ENCODE measurements around the gene POLD4. TPM values are rescaled to one million over a fixed set of nuclear protein-coding genes. Genes with fewer than 3 reads are reported as not detected.

POLD4 gene
- total RNA-seq, 1 experiment from 2014 or later: 95.1 TPM

DNA sequence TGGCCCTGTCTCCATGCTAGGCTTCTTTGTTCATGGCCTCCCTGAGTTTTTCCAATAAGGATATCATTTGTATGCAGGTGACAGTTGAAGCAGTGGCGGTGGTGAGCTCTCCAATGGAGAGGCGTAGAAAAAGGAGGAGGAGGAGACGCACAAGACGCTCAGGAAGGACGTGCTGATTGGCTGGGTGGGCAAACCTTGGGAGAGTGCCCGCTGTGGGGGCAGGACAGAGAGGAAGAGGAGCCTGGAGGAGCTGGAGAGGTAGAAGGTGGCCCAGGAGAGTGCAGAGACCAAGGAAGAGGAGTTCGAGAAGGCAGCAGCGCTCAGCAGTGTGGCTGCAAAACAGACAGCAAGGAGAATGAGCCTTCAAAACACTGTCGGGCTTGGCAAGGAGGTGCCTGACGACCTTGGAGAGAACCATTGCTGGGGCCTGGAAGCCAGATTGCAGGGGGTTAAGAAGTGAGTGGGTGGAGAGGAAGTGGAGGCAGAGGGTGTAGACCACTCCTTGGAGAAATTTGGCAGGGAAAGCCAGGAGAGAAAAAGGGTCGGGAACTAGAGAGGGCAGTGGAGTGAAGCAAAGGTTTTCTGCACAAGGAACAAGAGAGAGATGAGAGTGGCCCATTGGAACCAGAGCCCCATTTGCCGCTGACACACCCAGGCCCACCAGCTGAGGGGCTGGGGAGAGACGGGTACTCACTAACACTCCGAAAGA is 12.5 kb upstream of the POLD4 start:
- Mint-ChIP-seq H3K27ac (ENCODE audit: unreplicated experiment) (no peak overlapping the region), H3K27me3 (ENCODE audit: unreplicated experiment) (no peaks in the 10 kb centered on the region), H3K9me3 (ENCODE audit: low read depth, unreplicated experiment) (no peaks in the 10 kb centered on the region), H3K36me3 (ENCODE audit: insufficient read depth, unreplicated experiment) (peaks cover 27% of the 10 kb centered on the region), H3K4me1 (ENCODE audit: low read depth, unreplicated experiment) (peaks cover 31% of the 10 kb centered on the region), H3K4me3 (ENCODE audit: low read depth, unreplicated experiment) (no peak overlapping the region)
- no peak for DNase-seq
- CTCF ChIA-PET: no interaction called here
- intact Hi-C loops (cut with micrococcal nuclease; ENCODE audit: unreplicated experiment): no loop called here
- TF ChIP-seq, protein P1, sequence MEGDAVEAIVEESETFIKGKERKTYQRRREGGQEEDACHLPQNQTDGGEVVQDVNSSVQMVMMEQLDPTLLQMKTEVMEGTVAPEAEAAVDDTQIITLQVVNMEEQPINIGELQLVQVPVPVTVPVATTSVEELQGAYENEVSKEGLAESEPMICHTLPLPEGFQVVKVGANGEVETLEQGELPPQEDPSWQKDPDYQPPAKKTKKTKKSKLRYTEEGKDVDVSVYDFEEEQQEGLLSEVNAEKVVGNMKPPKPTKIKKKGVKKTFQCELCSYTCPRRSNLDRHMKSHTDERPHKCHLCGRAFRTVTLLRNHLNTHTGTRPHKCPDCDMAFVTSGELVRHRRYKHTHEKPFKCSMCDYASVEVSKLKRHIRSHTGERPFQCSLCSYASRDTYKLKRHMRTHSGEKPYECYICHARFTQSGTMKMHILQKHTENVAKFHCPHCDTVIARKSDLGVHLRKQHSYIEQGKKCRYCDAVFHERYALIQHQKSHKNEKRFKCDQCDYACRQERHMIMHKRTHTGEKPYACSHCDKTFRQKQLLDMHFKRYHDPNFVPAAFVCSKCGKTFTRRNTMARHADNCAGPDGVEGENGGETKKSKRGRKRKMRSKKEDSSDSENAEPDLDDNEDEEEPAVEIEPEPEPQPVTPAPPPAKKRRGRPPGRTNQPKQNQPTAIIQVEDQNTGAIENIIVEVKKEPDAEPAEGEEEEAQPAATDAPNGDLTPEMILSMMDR (IDR thresholded peaks at IDR 0.05; ENCODE audit: unreplicated experiment): no peak
- no TSS peak for BruUV-seq (replicated peaks)

DNA sequence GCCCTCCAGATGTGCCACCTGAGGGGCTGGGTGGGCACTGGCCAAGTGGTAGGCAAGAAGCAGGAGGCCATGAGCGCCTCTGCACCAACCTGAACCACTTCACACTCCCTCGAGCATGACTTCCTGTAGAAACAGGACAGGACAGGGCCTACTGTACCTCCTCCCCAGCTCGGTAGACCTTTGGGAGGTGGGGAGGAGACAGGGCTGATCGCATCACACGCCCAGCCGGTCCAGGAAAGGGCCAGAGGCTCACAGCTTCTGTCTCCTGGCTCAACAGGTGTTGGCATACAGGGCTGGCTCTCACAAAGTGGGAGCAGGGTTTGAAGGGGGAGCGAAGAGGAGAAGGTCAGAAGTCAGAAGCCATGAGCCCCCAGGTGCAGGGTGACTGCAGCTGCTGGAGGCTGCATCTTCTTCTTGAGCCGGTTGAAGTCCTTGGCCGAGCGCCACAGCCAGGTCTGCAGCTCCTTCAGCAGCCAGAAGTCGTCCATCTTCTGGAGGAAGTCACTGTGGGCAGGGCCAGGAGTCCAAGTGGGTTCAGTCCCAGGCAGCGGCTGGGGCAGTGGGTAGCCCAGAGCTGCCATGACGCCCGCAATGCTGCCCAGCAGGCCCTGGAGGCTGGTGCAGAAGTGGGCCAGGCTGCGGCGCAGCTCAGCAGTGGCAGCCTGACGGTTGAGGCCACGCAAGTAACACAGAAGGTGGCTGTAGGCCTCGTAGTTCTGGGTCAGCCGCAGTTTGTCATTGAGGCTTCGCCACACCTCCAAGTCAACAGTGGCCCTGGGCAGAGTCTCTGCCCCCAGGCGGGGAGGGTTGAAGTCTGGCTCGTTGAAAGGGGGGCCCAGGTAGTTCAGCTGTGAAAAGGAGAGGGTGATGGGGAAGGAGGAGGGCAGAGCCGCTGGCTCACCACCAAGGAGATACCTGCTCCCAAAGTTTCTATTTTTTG is 11.7 kb upstream of the POLD4 start:
- Mint-ChIP-seq H3K27me3 (ENCODE audit: unreplicated experiment) (no peaks in the 10 kb centered on the region), H3K36me3 (ENCODE audit: insufficient read depth, unreplicated experiment) (peaks cover 26% of the 10 kb centered on the region), H3K4me3 (ENCODE audit: low read depth, unreplicated experiment) (no peak overlapping the region), H3K27ac (ENCODE audit: unreplicated experiment) (no peak overlapping the region), H3K4me1 (ENCODE audit: low read depth, unreplicated experiment) (peaks cover 23% of the 10 kb centered on the region), H3K9me3 (ENCODE audit: low read depth, unreplicated experiment) (no peaks in the 10 kb centered on the region)
- no TSS peak for BruUV-seq (replicated peaks)
- intact Hi-C loops (cut with micrococcal nuclease; ENCODE audit: unreplicated experiment): no loop called here
- CTCF ChIA-PET: no interaction called here
- TF ChIP-seq, protein P1 (IDR thresholded peaks at IDR 0.05; ENCODE audit: unreplicated experiment): no peak
- DNase-seq: no peak

DNA sequence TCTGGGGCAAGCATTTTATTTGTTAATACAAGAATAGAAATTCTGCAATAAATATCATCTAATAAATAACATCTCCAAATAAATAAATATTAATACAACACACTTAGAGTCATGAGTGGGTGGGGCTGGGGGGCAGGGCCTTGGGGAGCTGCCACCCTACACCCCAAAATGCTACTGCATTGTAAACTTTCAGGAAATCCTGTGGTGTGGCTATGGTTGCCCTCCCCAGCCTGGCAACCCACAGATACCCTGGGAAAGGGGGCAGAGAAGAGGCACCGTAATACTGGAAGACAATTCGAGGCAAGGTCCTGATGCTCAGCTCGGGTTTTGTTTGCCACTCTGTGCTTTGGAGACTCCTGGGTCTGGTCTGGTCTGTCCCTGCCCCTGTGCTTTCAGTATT is 10.8 kb upstream of the POLD4 start:
- Mint-ChIP-seq H3K27ac (ENCODE audit: unreplicated experiment) (peak overlapping the region; percentile 35), H3K4me3 (ENCODE audit: low read depth, unreplicated experiment) (no peak overlapping the region), H3K36me3 (ENCODE audit: insufficient read depth, unreplicated experiment) (peaks cover 22% of the 10 kb centered on the region), H3K4me1 (ENCODE audit: low read depth, unreplicated experiment) (peaks cover 25% of the 10 kb centered on the region), H3K9me3 (ENCODE audit: low read depth, unreplicated experiment) (no peaks in the 10 kb centered on the region), H3K27me3 (ENCODE audit: unreplicated experiment) (no peaks in the 10 kb centered on the region)
- CTCF ChIA-PET: interaction anchor here (0.7 to 1.2 kb wide), 2 partner anchors 10 to 14 kb away, joined by 3 read pairs; no protein-coding TSS in a partner anchor
- no TSS peak for BruUV-seq (replicated peaks)
- DNase-seq: no peak
- TF ChIP-seq, protein P1 (IDR thresholded peaks at IDR 0.05; ENCODE audit: unreplicated experiment): no peak
- intact Hi-C loops (cut with micrococcal nuclease; ENCODE audit: unreplicated experiment): no loop called here

DNA sequence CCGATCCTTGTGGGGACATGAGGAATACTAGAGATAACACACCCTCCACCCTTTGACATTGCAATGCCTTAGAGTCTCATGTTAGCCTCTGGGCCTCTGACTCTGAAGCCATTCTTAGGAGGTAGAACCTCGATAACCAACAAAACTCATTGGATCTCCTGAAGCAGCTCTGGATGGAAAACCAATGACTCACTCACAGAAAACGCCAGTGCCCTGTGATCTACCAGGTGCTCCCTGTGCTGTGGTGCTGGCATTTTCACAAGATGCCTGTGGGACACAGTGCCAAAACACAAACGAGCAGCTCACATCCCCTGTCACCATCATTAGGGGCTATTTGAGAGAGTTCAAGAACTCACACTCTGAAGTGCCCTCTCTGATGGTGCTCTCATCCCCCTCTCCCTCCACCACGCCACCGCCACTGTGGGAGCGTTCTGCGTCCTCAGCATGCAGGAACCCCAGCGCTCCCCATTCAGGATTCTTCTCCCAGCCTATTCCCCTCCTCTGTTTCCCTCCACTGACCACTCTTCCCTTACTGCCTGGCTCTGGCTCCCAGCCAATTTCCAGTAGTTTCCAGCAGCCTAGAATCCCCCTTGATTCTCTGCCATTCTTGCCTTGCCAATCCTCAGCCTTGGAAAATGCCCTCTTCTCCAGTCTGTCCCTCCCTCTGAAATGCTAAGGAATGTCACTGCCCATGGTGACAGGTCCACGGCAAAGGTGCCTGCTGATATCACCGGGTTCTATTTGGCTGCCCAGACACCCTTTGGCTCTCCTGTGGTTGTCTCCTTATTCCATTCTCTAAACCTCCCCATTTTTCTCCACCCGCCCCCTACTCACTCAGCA is 4.7 kb upstream of the POLD4 start:
- no peak for DNase-seq
- peaks cover 33% of the 10 kb centered on the region for H3K36me3 Mint-ChIP-seq (ENCODE audit: insufficient read depth, unreplicated experiment)
- TF ChIP-seq, protein P1 (IDR thresholded peaks at IDR 0.05; ENCODE audit: unreplicated experiment): no peak
- no TSS peak for BruUV-seq (replicated peaks)
- CTCF ChIA-PET: interaction anchor here (0.6 to 3.6 kb wide), 5 partner anchors 13 to 91 kb away, joined by 3 to 36 read pairs (median 12); partner anchors contain the start of gene CLCF1
- peaks cover 65% of the 10 kb centered on the region for H3K4me1 Mint-ChIP-seq (ENCODE audit: low read depth, unreplicated experiment)
- peak overlapping the region; percentile 89 for H3K27ac Mint-ChIP-seq (ENCODE audit: unreplicated experiment)
- no peak overlapping the region for H3K4me3 Mint-ChIP-seq (ENCODE audit: low read depth, unreplicated experiment)
- no peaks in the 10 kb centered on the region for H3K9me3 Mint-ChIP-seq (ENCODE audit: low read depth, unreplicated experiment)
- H3K27me3 Mint-ChIP-seq (ENCODE audit: unreplicated experiment): no peaks in the 10 kb centered on the region
- intact Hi-C loops (cut with micrococcal nuclease; ENCODE audit: unreplicated experiment): loop anchor here (10.0 kb wide), 1 partner anchor 147 kb away; the partner anchor contains the start of genes CDK2AP2 and PITPNM1
